Small intestine (tissue), 7 donors: ENCODE results near the gene CCNJ. TPM values are rescaled to one million over a fixed set of nuclear protein-coding genes. Genes with fewer than 3 reads are reported as not detected.
A peak's percentile ranks its signal among the peaks of the same experiment; 100 is the strongest.

ENCODE experiments used
- DNase-seq, 2 donors: peaks; one replicate each; pipeline versions ENCODE4 v3.0.0 to v3.0.0-alpha.2; 2013
- FAIRE-seq: peaks from 2 replicates; lab custom pipeline; 2012; peaks lifted over from hg19 to GRCh38; lab: Jason Lieb, UNC
- H3K27ac ChIP-seq, 3 donors: one replicate each; pipeline ENCODE4 v1.5.1; 2013; ENCODE audit warnings: low read length in 2 of 3, mild to moderate bottlenecking in 2 of 3, control low read depth in 1 of 3, inconsistent platforms in 1 of 3, low read depth in 1 of 3, moderate library complexity in 1 of 3
- H3K27me3 ChIP-seq, 3 donors: one replicate each; pipeline ENCODE4 v1.6.1; 2013; ENCODE audit warnings: low read length in 3 of 3, inconsistent platforms in 1 of 3; ENCODE audit not compliant: control insufficient read depth in 3 of 3, insufficient read depth in 3 of 3
- H3K36me3 ChIP-seq, 3 donors: one replicate each; pipeline ENCODE4 v1.6.1; 2013; ENCODE audit warnings: low read length in 3 of 3, inconsistent platforms in 1 of 3, low read depth in 1 of 3, mild to moderate bottlenecking in 1 of 3, moderate library complexity in 1 of 3; ENCODE audit not compliant: control insufficient read depth in 3 of 3, insufficient read depth in 2 of 3
- H3K4me1 ChIP-seq, 3 donors: one replicate each; pipeline ENCODE4 v1.6.1; 2013; ENCODE audit warnings: low read length in 2 of 3, inconsistent platforms in 1 of 3, low read depth in 1 of 3, mild to moderate bottlenecking in 1 of 3, moderate library complexity in 1 of 3; ENCODE audit not compliant: control insufficient read depth in 3 of 3, insufficient read depth in 2 of 3
- H3K4me3 ChIP-seq, 3 donors: one replicate each; pipeline ENCODE4 v1.5.1; 2013; ENCODE audit warnings: low read length in 3 of 3, control low read depth in 1 of 3, inconsistent platforms in 1 of 3, low read depth in 1 of 3, mild to moderate bottlenecking in 1 of 3, moderate library complexity in 1 of 3
- H3K9me3 ChIP-seq, 2 donors: one replicate each; pipeline ENCODE4 v1.6.1; 2013; ENCODE audit warnings: low read depth in 1 of 2, low read length in 1 of 2; ENCODE audit not compliant: control insufficient read depth in 2 of 2, insufficient read depth in 1 of 2
- WGBS, 3 donors: extraction: QIAGEN DNeasy Blood & Tissue Kit; methylation state at CpG; one replicate each; pipeline ENCODE4 v1.1.7; 2013; 5-methylcytosine and 5-hydroxymethylcytosine counted together
- polyA plus RNA-seq, 4 donors: library from polyadenylated mRNA; stranded (reverse) in 3 of 4; unstranded in 1 of 4; fragments of 200-250 nt in 3 of 4; fragments of 120-200 nt in 1 of 4; gene quantifications; one replicate each; pipeline versions ENCODE4 v1.2.1 to v1.2.3, GENCODE V29; 2013
- donor health status: healthy with polysubstance abuse.
- donor health status: control.
- donor health status: control.
- donor health status: Bipolar disorder and iron deficiency.
- donor health status: healthy.

The CCNJ gene
- polyA plus RNA-seq, 4 donors: 1.6 to 10.7 (median 2.9) TPM

GRCh38 chr10:96092999-96093767, 49.8 kb downstream of the CCNJ start:
- peaks cover 1 to 9% of the 10 kb centered on the region in 2 donors for H3K9me3 ChIP-seq

GRCh38 chr10:96093948-96094347, 50.6 kb downstream of the CCNJ start:
- Histone ChIP-seq H3K9me3 (peaks cover 1 to 9% of the 10 kb centered on the region in 2 donors), H3K27me3 (peaks cover 0 to 24% (median 19%) of the 10 kb centered on the region in 3 donors), H3K27ac (no peak overlapping the region), H3K4me3 (no peak overlapping the region), H3K36me3 (no peaks in the 10 kb centered on the region), H3K4me1 (peaks cover 0 to 4% (median 0%) of the 10 kb centered on the region in 3 donors)
- WGBS, 3 donors: 25 to 56% (median 32%) methylated on average over 2 of the region's 2 CpGs
- FAIRE-seq (no peak), DNase-seq (no peak)

More at GRCh38 chr10:96092999-96093767, 49.8 kb downstream of the CCNJ start:
- Histone ChIP-seq H3K36me3 (no peaks in the 10 kb centered on the region), H3K4me1 (peaks cover 0 to 8% (median 1%) of the 10 kb centered on the region in 3 donors), H3K4me3 (no peak overlapping the region), H3K27me3 (peaks cover 0 to 21% (median 19%) of the 10 kb centered on the region in 3 donors), H3K27ac (no peak overlapping the region)
- WGBS, 3 donors: 83 to 90% (median 88%) methylated on average over 8 of the region's 8 CpGs
- DNase-seq (no peak), FAIRE-seq (no peak)

GRCh38 chr10:96096958-96097357, 53.6 kb downstream of the CCNJ start:
- no peak for FAIRE-seq
- H3K27me3 ChIP-seq: peaks cover 0 to 23% (median 22%) of the 10 kb centered on the region in 3 donors
- 51 to 76% (median 72%) methylated on average over 1 of the region's 1 CpG for WGBS, 3 donors

GRCh38 chr10:96097865-96098264, 54.5 kb downstream of the CCNJ start:
- FAIRE-seq (peak; percentile 61), DNase-seq (no peak)
- Histone ChIP-seq H3K4me3 (no peak overlapping the region), H3K27ac (no peak overlapping the region), H3K36me3 (no peaks in the 10 kb centered on the region), H3K9me3 (peaks cover 0 to 3% of the 10 kb centered on the region in 2 donors), H3K4me1 (no peaks in the 10 kb centered on the region), H3K27me3 (peaks cover 0 to 17% (median 14%) of the 10 kb centered on the region in 3 donors)
- 87 to 94% (median 87%) methylated on average over 3 of the region's 3 CpGs for WGBS, 3 donors

More at GRCh38 chr10:96096958-96097357, 53.6 kb downstream of the CCNJ start:
- Histone ChIP-seq H3K36me3 (no peaks in the 10 kb centered on the region), H3K27ac (no peak overlapping the region), H3K4me1 (no peaks in the 10 kb centered on the region), H3K9me3 (peaks cover 0 to 3% of the 10 kb centered on the region in 2 donors), H3K4me3 (no peak overlapping the region)
- DNase-seq: no peak

GRCh38 chr10:96107623-96108038, 64.2 kb downstream of the CCNJ start:
- Histone ChIP-seq H3K27ac (no peak overlapping the region), H3K4me1 (no peaks in the 10 kb centered on the region), H3K36me3 (no peaks in the 10 kb centered on the region), H3K27me3 (peaks cover 0 to 8% (median 8%) of the 10 kb centered on the region in 3 donors), H3K9me3 (no peaks in the 10 kb centered on the region), H3K4me3 (no peak overlapping the region)
- FAIRE-seq (no peak), DNase-seq (no peak)
- WGBS, 3 donors: 40 to 55% (median 50%) methylated on average over 3 of the region's 3 CpGs

Other genes with a start within 250 kb of the CCNJ start
- under 1 TPM in 2 of 4 donors, not detected in 2; 0.42 to 0.59 TPM for gene CC2D2B, start 135.6 kb upstream of the CCNJ start, polyA plus RNA-seq
- 10 to 100 TPM in 1 of 4 donors, 1 to 10 TPM in 3; 4.1 to 34.7 (median 6.9) TPM for gene ZNF518A, start 86.7 kb downstream of the CCNJ start, polyA plus RNA-seq
- gene BLNK, start 228.0 kb downstream of the CCNJ start, polyA plus RNA-seq: 10 to 100 TPM; 26.7 to 69.3 (median 41.7) TPM